Uterine smooth muscle cell (primary cell): ENCODE data around the gene CLEC4D. TPM values are rescaled to one million over a fixed set of nuclear protein-coding genes. Genes with fewer than 3 reads are reported as not detected.

ENCODE experiments used
- total RNA-seq: library from RNA; depleted of rRNA; stranded (reverse); fragments of >200 nt; gene quantifications from 2 replicates; pipeline ENCODE4 v1.2.3, GENCODE V29; 2014

The CLEC4D gene
- not detected in 2 replicates for total RNA-seq

GRCh38 chr12:8513256-8513655 lies at the start of gene CLEC4D:
Gene CLEC4D (plus strand): TSS chr12:8513503. CDS start chr12:8513733, 230 bp downstream.

DNA sequence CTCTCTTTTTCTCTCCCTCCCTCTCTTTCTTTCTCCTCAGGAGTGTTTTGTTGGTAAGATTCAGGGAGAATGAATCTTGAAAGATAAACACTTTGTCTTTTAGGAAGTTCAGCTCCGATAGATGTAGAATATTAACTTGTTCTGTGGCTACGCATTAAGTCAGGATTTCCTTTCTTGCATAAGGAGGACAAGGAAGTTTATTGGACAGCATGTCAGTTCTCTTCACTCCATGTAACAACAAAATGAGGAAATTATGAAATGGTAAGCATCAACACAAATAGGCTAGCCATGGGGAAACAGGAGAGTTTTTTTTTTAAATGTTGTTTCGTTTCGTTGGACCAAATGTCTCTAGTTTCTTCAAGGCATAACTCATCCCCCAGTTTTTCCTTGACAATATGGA lies 27.5 kb downstream of the CLEC4D start, which contains the start of gene CLEC4E:
CLEC4E (minus strand) TSS at position 75 of the 400 bp plus-strand sequence. CDS start 108 bp downstream, outside the sequence.

Other genes starting within 250 kb of the CLEC4D start
- not detected in 2 replicates for gene CLEC6A, start 57.5 kb upstream of the CLEC4D start, total RNA-seq
- not detected in 2 replicates for gene CLEC4E, start 27.4 kb downstream of the CLEC4D start, total RNA-seq
- not detected in 2 replicates for gene AICDA, start 99.4 kb downstream of the CLEC4D start, total RNA-seq
- gene MFAP5, start 149.3 kb downstream of the CLEC4D start, total RNA-seq, result 5.8 and 19.1 TPM in 2 replicates
- 29.5 and 37.7 TPM in 2 replicates for gene RIMKLB, start 184.5 kb downstream of the CLEC4D start, total RNA-seq